Measurements from ENCODE around the gene MACROD2.

The MACROD2 gene

GRCh38 chr20:14801591-14802325, 806.4 kb downstream of the MACROD2 start:
- H3K4me3 ChIP-seq (replicated peaks; ENCODE audit: low read depth, low read length): no peak overlapping the region
- no peak for TF ChIP-seq CTCF (IDR thresholded peaks at IDR 0.05; ENCODE audit: low read depth, low read length, missing control alignments)

GRCh38 chr20:14807224-14807623, 811.9 kb downstream of the MACROD2 start:
- no peak for DNase-seq (ENCODE audit: extremely low read depth, low read depth)
- H3K4me3 ChIP-seq (replicated peaks; ENCODE audit: low read depth, low read length): no peak overlapping the region
- no peak for TF ChIP-seq CTCF (IDR thresholded peaks at IDR 0.05; ENCODE audit: low read depth, low read length, missing control alignments)

More at GRCh38 chr20:14801591-14802325, 806.4 kb downstream of the MACROD2 start:
- no peak for DNase-seq (ENCODE audit: extremely low read depth, low read depth)

GRCh38 chr20:14815340-14815739, 820.0 kb downstream of the MACROD2 start:
- no peak overlapping the region for H3K4me3 ChIP-seq (replicated peaks; ENCODE audit: low read depth, low read length)
- TF ChIP-seq CTCF (IDR thresholded peaks at IDR 0.05; ENCODE audit: low read depth, low read length, missing control alignments): no peak

GRCh38 chr20:14816471-14816870, 821.2 kb downstream of the MACROD2 start:
- no peak for DNase-seq (ENCODE audit: extremely low read depth, low read depth)
- TF ChIP-seq CTCF (IDR thresholded peaks at IDR 0.05; ENCODE audit: low read depth, low read length, missing control alignments): no peak

More at GRCh38 chr20:14815340-14815739, 820.0 kb downstream of the MACROD2 start:
- no peak for DNase-seq (ENCODE audit: extremely low read depth, low read depth)

GRCh38 chr20:14817101-14817500, 821.8 kb downstream of the MACROD2 start:
- no peak for DNase-seq (ENCODE audit: extremely low read depth, low read depth)
- TF ChIP-seq CTCF (IDR thresholded peaks at IDR 0.05; ENCODE audit: low read depth, low read length, missing control alignments): no peak
- no peak overlapping the region for H3K4me3 ChIP-seq (replicated peaks; ENCODE audit: low read depth, low read length)

More at GRCh38 chr20:14816471-14816870, 821.2 kb downstream of the MACROD2 start:
- no peak overlapping the region for H3K4me3 ChIP-seq (replicated peaks; ENCODE audit: low read depth, low read length)

- no peak for TF ChIP-seq CTCF (IDR thresholded peaks at IDR 0.05; ENCODE audit: low read depth, low read length, missing control alignments)
- H3K4me3 ChIP-seq (replicated peaks; ENCODE audit: low read depth, low read length): no peak overlapping the region
- DNase-seq (ENCODE audit: extremely low read depth, low read depth): no peak
Measured at GRCh38 chr20:14820771-14821170, 825.5 kb downstream of the MACROD2 start.

Data from HFF-Myc (cell line).